Middle frontal gyrus (tissue), 1 donor: ENCODE results near the gene MEIS1.

Experiments used
- DNase-seq: peaks from one replicate; pipeline ENCODE4 v3.0.0-alpha.2; 2015; ENCODE audit warnings: low spot score; ENCODE audit errors: extremely low spot score

MEIS1 gene

GRCh38 chr2:66580166-66581049 is 145.5 kb downstream of the MEIS1 start:
- DNase-seq = no peak

DNA sequence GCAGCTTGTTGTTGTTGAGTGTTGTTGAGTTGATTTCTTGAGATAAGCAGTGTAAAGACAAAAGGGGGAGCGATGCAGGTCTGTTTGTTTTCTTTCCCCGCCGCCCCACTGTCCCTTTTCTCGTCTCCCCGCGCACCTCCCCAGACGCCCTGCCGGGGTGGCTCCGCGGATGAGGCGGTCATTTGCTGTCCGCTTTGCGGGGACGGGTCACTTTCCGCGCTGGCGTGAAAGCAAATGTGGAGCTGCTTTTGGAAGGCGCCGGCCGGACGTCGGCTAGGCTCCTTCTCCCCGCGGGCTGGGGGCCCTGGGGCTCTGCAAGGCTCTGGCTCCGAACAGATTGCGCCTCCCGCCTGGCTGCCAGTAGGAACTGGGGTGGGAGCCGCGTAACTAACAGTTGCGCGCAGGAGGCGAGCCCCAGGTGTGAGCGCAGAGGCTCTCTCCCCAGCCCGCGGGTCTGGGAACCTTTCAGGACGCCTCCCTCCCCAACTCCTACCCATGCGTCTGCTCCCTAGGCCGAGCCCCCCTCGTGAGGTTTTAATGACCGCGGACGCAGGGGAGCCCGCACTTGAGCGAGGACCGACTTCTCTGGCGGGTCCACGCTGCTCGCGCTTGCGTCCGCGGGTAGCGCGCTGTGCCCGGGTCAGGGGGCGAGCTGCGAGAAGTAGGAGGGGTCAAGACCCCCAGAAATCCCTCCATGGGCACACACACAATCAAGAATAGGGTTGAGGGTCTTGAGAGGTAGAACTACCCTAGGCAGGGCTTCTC is 146.6 kb downstream of the MEIS1 start:
- DNase-seq = no peak

GRCh38 chr2:66582104-66582986 is 147.4 kb downstream of the MEIS1 start:
- DNase-seq = no peak

DNA sequence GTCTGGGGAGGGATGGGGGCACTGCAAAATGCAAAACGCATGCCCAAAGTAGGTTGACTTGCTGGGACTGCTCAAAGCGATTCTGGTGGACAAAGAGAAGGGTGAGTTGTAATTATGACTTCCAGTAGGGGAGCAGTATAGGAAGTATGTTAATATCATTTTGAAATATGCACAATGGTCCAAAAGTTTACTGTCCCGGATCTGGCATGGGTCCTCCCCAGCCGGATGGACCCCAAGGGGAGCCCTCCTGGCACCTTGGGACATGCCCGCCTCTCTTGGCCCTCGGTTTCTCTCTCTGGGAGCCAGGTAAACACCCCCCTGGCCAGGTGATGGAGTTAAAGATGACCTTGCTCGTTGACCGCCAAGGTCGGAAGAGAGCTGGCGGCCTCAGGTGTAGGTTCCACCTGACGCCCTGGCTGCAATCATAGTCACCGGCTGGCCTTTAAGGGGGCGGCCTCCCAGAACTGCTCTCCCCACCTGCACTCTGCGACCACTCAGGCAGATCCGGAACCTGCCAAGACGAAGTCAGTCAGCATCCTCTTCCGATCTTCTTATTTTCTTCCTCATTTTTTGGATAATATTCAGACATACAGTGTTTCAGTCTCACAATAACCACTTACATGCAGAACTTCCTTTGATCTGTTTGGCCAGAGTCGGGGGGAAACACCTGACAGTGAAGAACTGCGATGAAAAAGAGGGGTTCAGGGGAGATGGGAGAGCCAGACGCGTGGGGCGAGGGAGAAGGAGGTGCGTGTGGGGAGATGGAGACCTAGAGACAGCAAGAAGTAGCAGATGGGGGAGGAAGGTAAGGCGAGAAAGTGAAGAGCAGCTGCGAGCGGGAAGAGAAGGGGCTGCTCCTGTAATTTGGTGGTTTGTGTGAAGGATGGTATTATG is 148.3 kb downstream of the MEIS1 start:
- no peak for DNase-seq

DNA sequence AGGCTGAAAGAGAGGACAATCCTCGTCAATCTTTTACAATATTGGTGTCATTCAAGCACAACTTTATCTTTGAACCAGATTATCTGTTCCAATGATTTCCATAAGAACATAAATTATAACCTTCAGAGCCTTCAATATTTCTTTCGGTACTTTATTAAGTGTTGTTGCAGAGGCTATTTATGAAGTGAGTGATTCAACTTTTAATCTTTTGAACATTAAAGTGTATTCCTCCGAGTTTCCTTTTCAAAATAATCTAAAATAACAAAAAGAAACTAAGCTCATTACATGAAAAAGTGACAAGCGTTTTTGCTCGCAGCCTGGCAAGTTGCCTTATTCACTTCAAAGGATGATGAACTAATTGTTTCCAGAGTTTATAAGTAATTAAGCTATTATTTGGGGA is 149.0 kb downstream of the MEIS1 start:
- no peak for DNase-seq

DNA sequence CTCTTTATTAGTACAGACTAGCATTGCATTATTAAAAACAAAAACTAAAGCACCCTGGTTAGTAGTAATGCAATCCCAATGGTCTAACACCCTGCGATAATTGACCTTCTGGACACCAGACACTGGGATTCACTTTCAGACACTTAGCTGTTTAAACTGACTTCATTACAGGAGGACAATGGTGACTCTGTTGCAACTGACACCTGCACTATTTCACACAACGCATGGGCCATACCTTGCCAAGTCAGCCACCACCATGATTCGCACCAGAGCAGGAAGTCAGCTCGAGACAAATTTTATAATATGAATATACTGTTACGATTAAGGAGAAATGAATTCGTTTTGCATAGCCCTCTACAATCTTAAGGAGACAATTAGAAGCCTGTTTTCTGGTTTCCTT is 150.7 kb downstream of the MEIS1 start:
- no peak for DNase-seq

GRCh38 chr2:66587216-66587615 is 152.3 kb downstream of the MEIS1 start:
- DNase-seq = no peak

DNA sequence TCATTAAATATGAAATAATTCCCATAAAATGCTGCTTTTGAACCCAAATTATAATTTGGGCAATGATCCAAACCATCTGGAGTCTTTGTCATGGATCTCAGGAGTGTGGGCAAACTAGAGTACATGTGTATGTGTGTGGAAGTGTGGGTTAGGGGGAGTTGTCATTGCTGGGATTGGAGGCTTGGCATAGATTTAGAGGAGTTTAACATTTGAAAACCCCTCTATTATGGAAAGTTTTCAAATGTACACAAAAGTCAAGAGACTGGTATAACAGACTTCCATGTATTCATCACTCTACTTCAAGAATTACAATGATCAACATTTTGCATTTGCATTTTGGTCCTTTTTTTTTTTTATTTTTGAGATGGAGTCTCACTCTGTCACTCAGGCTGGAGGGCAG is 159.1 kb downstream of the MEIS1 start:
- no peak for DNase-seq

- DNase-seq = no peak
Observed at GRCh38 chr2:66595556-66595955, 160.6 kb downstream of the MEIS1 start.

DNA sequence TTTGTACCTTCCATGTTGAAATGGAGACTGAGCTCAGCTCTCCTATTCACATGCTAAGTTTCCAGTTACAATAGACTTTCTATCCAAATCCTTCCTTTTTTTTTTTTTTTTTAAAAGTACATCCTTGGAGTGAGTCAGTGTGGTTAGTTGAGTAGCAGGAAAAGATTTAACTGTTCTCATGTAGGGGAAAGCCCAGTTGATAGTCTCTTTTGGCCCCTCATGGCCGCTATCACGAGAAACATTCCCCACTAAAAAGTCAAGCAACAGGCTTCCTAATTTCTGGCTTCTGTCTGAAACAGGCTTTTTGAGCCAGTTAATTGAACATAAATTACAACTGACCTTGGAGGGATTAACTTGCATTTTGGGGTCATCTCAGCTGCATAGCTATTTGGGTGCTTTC is 161.3 kb downstream of the MEIS1 start:
- DNase-seq = no peak

- DNase-seq = no peak
Observed at GRCh38 chr2:66601624-66602023, 166.7 kb downstream of the MEIS1 start.

DNA sequence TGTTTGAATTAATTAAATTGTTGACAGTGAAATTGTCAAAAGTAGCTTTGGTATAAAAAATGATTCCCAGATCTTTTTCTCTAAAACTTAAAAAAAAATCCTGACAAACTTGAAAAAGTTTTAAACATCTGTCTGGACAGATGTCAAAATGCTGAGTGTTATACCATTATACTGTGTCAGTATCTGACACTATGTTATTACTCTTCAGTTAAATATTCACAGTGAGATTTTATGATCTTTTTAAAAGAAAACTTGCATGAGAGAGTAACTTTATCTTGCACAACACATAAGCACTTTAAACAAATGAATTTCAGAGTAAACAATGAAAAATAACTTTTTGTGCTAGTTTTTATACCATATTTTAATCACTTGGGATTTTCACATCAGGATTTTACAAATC is 167.4 kb downstream of the MEIS1 start:
- no peak for DNase-seq

DNA sequence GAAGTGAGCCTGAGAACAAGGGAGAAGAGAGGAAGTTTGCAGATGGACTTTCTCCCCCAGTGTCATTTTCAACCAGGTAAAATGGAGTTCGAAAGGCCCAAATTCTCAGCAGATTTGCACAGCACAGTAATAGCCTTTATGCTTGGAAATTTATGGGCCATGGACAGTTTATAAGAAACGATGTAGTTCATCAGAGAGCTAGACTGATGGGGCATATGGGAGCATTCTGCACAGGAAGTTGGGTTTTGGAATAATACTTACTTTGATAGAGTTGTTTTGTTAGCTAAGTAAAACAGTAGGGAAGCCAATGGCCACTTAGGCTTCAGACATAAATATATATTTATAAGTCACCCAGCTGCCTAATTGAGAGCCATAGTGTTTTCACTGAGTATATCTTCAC is 169.4 kb downstream of the MEIS1 start:
- DNase-seq = no peak

DNA sequence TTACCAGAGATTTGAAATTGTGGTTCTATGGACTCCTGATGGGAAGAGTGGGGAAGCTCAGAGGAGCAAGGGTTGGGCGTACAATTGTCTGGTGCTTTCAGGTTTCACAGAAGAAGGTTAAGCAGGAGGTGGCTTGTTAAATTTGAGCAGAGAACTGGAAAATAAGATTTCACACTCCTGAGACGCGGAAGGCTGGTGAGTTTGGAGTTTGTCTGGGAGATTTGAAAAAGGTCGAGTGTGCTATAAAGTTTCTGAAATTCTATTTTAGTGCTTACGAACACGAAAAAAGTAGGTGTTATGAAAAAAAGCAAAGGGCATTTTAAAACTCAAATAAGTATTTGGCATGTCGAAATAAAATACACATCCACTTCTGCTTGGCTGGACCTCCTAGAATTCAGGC is 170.1 kb downstream of the MEIS1 start:
- DNase-seq = no peak

DNA sequence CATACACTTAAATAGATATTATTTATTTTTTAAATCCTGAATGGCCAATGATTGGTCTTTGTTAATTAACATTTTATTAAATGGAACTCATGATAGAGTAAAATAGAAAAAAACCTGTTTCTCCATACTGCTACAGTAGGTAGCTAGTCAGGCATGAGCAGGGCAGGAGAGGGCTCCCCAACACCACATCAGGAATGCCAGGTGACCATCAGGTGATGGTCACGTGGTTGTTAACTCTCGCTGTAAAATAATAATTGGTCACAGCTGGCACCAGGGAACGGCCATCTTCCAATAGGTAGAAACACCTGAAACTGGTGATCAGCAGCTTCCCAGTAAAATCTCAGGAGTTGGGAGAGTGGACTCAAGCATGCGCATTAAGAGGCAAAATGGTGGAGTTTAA is 172.2 kb downstream of the MEIS1 start:
- DNase-seq = no peak
